Measurements from ENCODE around the gene LPCAT1.
A peak's percentile ranks its signal among the peaks of the same experiment; 100 is the strongest.
"Not testable (repeated sequence)": the region's sequence is repeated elsewhere in the genome, so short reads cannot be mapped to it uniquely, and the experiment has no call there.

The LPCAT1 gene

GRCh38 chr5:1477341-1477740 lies 46.4 kb downstream of the LPCAT1 start:
- no peak for DNase-seq

GRCh38 chr5:1476967-1477310 lies 46.8 kb downstream of the LPCAT1 start:
- DNase-seq = no peak

- no peak for DNase-seq
Measured at GRCh38 chr5:1476181-1476966, 47.4 kb downstream of the LPCAT1 start.

DNA sequence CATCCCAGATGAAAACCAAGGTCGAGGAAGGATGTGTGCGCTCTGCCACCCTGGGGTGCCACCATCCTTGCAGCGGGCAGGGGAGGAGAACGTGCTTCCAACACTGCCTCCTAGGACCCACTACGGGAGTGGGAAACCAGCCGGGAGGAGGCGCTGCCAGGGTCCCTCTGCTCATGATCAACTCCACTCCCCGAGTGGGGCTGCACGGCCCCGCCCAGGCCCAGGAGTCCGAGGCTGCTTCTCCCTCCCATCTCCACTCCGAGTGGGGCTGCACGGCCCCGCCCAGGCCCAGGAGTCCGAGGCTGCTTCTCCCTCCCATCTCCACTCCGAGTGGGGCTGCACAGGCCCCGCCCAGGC lies 48.2 kb downstream of the LPCAT1 start:
- not testable (repeated sequence) for DNase-seq

DNA sequence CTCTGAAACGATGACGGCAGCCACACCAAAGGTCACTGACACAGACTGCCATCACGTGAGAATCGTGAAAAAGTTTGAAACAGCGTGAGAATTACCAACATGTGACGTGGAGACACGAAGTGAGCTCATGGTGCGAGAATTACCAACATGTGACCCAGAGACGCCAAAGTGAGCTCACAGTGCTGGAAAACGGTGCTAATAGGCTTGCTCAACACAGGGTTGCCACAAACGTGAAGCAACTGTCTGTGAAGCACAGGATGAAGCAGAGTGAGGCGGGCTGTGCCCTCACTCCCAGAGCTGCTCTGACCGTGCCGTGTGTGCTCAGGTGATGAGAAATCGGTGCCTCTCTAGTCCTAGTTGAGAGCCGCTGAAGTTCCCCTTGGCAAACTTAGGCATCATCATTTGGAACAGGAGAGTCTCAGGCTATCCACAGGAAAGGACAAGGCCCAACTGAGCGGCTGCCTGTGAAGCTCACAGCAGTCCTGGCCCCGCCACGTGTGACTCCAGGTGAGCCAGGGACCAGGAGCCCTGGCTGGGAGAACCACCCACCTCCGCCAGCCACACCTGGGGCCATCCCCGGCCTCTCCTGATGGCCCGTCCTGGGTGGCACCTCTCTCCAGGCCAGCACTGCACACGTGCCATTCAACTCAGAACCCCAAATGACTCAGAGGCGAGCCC lies 48.8 kb downstream of the LPCAT1 start:
- no peak for DNase-seq

GRCh38 chr5:1474183-1474839 lies 49.4 kb downstream of the LPCAT1 start:
- no peak for DNase-seq

- no peak for DNase-seq
Measured at GRCh38 chr5:1473746-1474145, 50.0 kb downstream of the LPCAT1 start.

GRCh38 chr5:1472964-1473628 lies 50.7 kb downstream of the LPCAT1 start:
- DNase-seq = no peak

DNA sequence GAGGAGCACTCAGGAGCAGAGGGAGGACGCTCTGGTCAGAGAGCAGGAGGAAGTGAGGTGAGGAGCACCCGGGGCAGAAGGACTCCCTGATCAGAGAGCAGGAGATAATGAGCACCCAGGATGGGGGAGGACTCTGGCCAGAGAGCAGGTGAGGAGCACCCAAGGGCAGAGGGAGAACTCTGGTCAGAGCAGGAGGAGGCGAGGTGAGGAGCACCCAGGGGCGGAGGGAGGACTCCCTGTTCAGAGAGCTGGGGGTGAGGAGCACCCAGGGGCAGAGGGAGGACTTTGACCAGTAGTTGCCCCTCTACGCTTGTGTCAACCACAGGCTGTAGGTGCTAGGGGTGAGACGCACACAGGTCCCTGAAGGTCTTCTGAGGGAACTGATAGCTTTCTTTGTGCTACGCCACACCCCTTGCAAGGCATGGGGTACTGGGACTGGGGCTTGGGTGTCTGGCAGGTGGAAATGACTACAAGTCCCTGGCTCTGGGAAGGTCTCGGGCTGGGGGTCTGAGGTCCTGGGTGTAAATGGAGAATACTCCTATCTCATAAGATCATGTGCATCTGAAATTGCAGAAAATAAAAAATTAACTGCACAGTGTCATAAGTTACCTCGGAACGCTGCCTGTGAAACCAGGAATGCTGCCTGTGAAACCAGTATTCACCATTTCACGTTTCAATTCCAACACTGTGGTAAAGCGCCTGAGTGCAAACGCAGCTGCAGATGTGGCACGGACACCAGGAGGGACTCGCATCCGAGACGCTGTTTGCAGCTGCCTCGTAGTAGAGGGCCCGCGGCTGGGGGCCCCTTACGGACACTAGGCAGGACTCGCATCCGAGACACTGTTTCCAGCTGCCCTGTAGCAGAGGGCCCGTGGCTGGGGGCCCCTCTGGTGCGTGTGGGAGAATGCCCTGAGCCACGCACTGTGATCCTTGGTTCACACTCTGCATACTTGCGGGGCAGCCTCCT lies 51.5 kb downstream of the LPCAT1 start:
- no peak for DNase-seq

GRCh38 chr5:1471240-1471853 lies 52.4 kb downstream of the LPCAT1 start:
- no peak for DNase-seq

DNA sequence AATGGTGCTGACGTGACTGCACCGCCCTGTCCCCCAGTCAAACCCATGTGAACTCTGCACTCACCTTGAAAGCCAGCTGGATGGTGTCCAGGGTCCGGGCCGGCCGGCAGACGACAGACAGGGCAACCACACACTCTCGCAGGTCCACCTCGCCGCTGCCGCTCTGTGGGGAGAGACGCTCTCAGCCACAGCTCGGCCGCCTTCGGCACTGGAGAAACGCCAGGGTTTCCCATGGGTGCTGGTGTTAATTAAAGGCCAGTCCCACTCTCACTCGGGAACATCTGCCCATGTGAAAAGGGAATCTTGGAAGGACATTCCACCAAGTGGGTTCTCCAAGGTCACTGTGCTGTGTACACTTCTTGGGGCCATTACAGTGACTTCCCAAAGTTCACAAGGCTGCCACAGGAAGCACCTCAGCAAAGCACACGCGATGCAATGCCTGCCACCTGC lies 53.0 kb downstream of the LPCAT1 start:
- no peak for DNase-seq

GRCh38 chr5:1468629-1469527 lies 54.9 kb downstream of the LPCAT1 start:
- no peak for DNase-seq

DNA sequence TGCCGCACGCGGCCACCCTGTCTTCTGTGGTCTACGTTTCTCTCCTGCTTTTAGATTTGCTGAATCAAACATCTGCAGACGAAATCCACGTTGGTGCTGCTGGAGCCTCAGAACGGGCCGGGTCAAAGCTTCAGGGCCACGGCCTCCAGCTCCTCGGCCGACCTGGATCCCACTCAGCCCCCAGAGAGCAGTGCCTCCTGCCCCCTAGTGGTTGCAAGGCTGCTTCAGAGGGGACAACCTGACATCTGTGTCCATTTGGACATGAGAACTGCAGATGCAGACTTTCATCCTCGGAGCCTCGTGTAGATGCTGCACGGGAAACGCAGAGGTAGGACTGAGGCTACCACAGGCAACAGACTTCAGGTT lies 55.5 kb downstream of the LPCAT1 start:
- peak; percentile 40 to 47 for DNase-seq

DNA sequence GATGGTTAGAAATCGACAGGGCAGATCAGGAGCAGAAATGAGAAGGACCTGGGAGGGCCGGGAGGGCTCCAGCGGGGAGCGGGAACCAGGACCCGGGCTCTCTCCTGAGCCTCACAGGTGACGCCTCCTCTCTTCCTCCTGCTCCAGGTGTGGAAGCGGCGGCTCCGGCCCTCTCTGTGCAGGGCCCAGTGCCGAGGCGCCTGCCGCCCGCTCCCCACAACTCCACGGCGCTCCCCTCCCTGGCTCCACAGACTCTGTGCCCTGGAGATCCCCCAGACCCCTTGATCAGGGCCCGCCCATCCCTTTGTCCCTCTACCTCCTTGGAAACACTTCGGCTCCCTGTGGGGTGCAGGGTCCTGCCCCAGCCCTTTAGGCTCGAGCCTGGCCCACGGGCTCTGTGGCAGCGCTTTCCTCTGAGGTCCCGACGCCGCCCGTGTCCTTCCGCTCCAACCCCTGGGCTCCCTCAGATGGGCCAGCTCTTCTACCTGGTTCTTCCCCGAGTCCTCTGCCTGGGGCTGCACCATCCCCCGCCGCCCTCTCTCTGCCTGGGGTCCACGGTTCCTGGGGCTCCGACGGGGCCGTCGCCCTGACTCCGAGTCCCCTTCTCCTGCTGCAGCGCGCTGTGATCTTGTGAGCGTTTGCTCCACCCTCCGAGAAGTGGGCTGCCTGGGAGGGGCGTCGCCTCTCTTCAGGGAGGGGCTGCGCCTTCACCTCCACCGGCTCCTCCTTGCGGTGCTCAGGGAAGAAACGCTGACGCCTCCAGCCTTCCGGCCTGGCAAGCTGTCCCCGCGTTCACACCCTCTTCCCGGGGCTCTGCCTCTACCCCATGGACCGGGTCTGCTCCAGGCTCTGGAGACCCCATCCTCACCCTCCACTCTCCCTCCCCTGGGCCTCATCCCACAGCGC lies 56.2 kb downstream of the LPCAT1 start:
- no peak for DNase-seq

DNA sequence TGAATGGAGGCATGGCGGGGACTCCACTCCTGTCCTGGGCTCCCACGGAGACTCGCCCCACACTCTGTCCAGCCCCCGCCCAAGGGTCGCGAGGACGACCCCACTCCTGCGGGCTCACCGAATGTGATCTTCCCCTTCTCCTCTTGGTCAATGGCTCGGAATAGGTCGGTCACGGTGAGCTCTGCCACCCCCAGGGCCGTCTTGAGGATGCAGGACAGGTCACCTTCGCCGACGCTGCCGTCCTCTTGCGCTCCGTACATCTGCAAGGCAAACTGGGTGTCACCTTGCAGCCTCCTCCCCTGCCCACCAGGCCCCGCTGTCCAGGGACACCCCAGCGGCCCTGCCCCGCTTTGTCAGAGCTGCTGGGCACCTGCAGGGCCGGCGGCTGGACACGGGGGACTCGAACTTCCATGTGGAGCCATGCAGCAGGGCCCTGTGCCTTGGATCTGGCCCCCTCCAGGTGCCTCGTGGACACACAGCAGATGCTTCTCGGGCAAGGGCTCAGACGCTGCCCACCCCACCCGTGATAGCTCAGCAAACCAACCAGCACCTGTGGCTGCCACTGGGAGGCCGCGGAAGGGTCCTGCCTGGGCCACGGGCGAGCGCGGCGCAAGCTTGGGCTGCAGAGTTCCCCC lies 57.0 kb downstream of the LPCAT1 start:
- DNase-seq = no peak

GRCh38 chr5:1465966-1466471 lies 57.7 kb downstream of the LPCAT1 start:
- DNase-seq = no peak

- DNase-seq = no peak
Measured at GRCh38 chr5:1465117-1465516, 58.6 kb downstream of the LPCAT1 start.

DNA sequence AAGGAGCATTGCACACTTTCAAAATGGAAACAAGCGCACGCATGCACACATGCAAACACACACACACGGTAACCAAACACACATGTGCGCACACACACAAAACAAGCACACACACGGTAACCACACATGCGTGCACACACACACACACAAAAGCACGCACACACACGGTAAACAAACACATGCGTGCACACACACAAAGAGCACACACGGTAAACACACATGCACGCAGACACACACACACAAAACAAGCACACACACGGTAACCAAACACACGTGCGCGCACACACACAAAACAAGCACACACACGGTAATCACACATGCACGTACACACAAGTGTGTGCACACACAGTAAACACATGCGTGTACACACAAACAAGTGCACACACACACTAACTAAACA lies 59.2 kb downstream of the LPCAT1 start:
- DNase-seq = no peak

GRCh38 chr5:1464096-1464446 lies 59.7 kb downstream of the LPCAT1 start:
- DNase-seq = no peak

Measured in SHP77 (cell line).